PC-9 (cell line): ENCODE data around the gene TUBA4A. TPM values are rescaled to one million over a fixed set of nuclear protein-coding genes. Genes with fewer than 3 reads are reported as not detected.

ENCODE experiments used
- BruUV-seq: library from RNA; stranded (reverse); fragments of 400-500 nt; replicated peaks from 2 replicates; lab custom pipeline; 2021; lab: Mats Ljungman, UMichigan
- CTCF ChIA-PET: fragments of 300-600 bp; sonication (Branson Sonifier 250); formaldehyde crosslinking; loops from one replicate; lab custom pipeline; 2022; ENCODE audit warnings: antibody characterized with exemption; lab: Charles Lee
- POLR2A ChIA-PET: fragments of 300-600 bp; sonication (Branson Sonifier 250); formaldehyde crosslinking; loops from one replicate; lab custom pipeline; 2022; ENCODE audit warnings: antibody characterized with exemption; ENCODE audit not compliant: unreplicated experiment; lab: Charles Lee
- DNase-seq, 2 experiments: peaks; one replicate each; pipeline versions ENCODE4 v3.0.0 to v3.0.0-alpha.2; 2015 to 2022; ENCODE audit warnings: mixed read lengths in 1 of 2
- H2AFZ ChIP-seq: fragments of 200-600 bp; sonication (generic); 2 replicates; pipeline ENCODE4 v1.8.1; 2017; ENCODE audit warnings: antibody characterized with exemption
- H3F3A ChIP-seq: fragments of 200-600 bp; sonication (generic); 2 replicates; pipeline ENCODE4 v1.8.1; 2017; ENCODE audit warnings: antibody characterized with exemption, mild to moderate bottlenecking, low read depth; ENCODE audit not compliant: insufficient read depth
- H3K27ac ChIP-seq: fragments of 200-600 bp; sonication (generic); 2 replicates; pipeline ENCODE4 v1.6.1; 2016; ENCODE audit warnings: mixed run types
- H3K27me3 ChIP-seq: fragments of 200-600 bp; sonication (generic); 2 replicates; pipeline ENCODE4 v1.6.1; 2016; ENCODE audit warnings: low read depth, mixed run types; ENCODE audit not compliant: insufficient read depth
- H3K36me3 ChIP-seq: fragments of 200-600 bp; sonication (generic); 2 replicates; pipeline ENCODE4 v1.6.1; 2016; ENCODE audit warnings: low read depth, mixed run types
- H3K4me1 ChIP-seq: fragments of 200-600 bp; sonication (generic); replicated peaks from 2 replicates; pipeline ENCODE4 v1.6.1; 2016; ENCODE audit warnings: mixed run types; ENCODE audit not compliant: insufficient read depth
- H3K4me2 ChIP-seq: fragments of 200-600 bp; sonication (generic); 2 replicates; pipeline ENCODE4 v1.6.1; 2017; ENCODE audit warnings: mixed run types
- H3K4me3 ChIP-seq: fragments of 200-600 bp; sonication (generic); 2 replicates; pipeline ENCODE4 v1.6.1; 2016; ENCODE audit warnings: mixed run types
- H3K79me2 ChIP-seq: fragments of 200-600 bp; sonication (generic); 2 replicates; pipeline ENCODE4 v1.6.1; 2017; ENCODE audit warnings: low read depth, mixed run types
- H3K9me2 ChIP-seq: fragments of 200-600 bp; sonication (generic); 2 replicates; pipeline ENCODE4 v1.8.1; 2017; ENCODE audit warnings: mild to moderate bottlenecking; ENCODE audit not compliant: insufficient read depth
- H3K9me3 ChIP-seq: fragments of 200-600 bp; sonication (generic); 2 replicates; pipeline ENCODE4 v1.8.1; 2016; ENCODE audit warnings: low read depth; ENCODE audit not compliant: insufficient read depth
- H4K20me1 ChIP-seq: fragments of 200-600 bp; sonication (generic); 2 replicates; pipeline ENCODE4 v1.8.1; 2017; ENCODE audit not compliant: insufficient read depth
- CTCF ChIP-seq: fragments of 200-600 bp; sonication (generic); conservative IDR thresholded peaks from 2 replicates; pipeline ENCODE4 v1.6.1; 2017; ENCODE audit warnings: mixed run types, antibody characterized with exemption, mild to moderate bottlenecking, moderate library complexity
- EZH2 ChIP-seq: fragments of 200-600 bp; sonication (generic); IDR thresholded peaks from 2 replicates; pipeline ENCODE4 v1.8.0; 2017; ENCODE audit warnings: antibody characterized with exemption, low read depth
- intact Hi-C: fragments of 100-400 bp; cut with micrococcal nuclease; formaldehyde crosslinking; loops from one replicate; pipeline ENCODE4 v1.10.0; 2022; ENCODE audit not compliant: unreplicated experiment
- total RNA-seq: library from RNA; stranded (reverse); gene quantifications from 2 replicates; pipeline ENCODE4 v1.2.3, GENCODE V29; 2021

Gene TUBA4A
- total RNA-seq, 1 experiment from 2014 or later = 157 TPM

GRCh38 chr2:219293736-219294231, 40.1 kb upstream of the TUBA4A start:
- no peak overlapping the region for H2AFZ ChIP-seq
- H3K9me3 ChIP-seq = no peaks in the 10 kb centered on the region
- peaks cover under 1% of the 10 kb centered on the region; the same call in 1 of the 2 replicates for H3K27me3 ChIP-seq
- no peak overlapping the region for H3K4me3 ChIP-seq
- no peaks in the 10 kb centered on the region for H3K9me2 ChIP-seq
- H3K79me2 ChIP-seq = no peaks in the 10 kb centered on the region
- DNase-seq = no peak
- no peak overlapping the region for H3K27ac ChIP-seq
- ChIA-PET CTCF (interaction anchor here (0.5 to 2.3 kb wide), 2 partner anchors 15 to 77 kb away, joined by 4 to 13 read pairs; partner anchors contain the start of gene DNAJB2), POLR2A (no interaction called here)
- no peaks in the 10 kb centered on the region for H3K36me3 ChIP-seq
- intact Hi-C loops = loop anchor here (1.0 to 2.0 kb wide), 6 partner anchors 14 to 133 kb away; partner anchors contain the start of genes ABCB6, ANKZF1, ATG9A and CNPPD1
- no peak for TF ChIP-seq EZH2
- BruUV-seq = no TSS peak
- H3F3A ChIP-seq = peaks cover 4% of the 10 kb centered on the region; the same call in 1 of the 2 replicates
- H4K20me1 ChIP-seq = no peaks in the 10 kb centered on the region
- no peak overlapping the region for H3K4me2 ChIP-seq
- H3K4me1 ChIP-seq = peaks cover 12% of the 10 kb centered on the region

- no peak overlapping the region for H2AFZ ChIP-seq
- intact Hi-C loops = no loop called here
- no peaks in the 10 kb centered on the region for H3K9me2 ChIP-seq
- no peak overlapping the region for H3K4me2 ChIP-seq
- H3F3A ChIP-seq = peaks cover 4% of the 10 kb centered on the region; the same call in 1 of the 2 replicates
- ChIA-PET CTCF (interaction anchor here (0.6 kb wide), 1 partner anchor 53 kb away, joined by 3 read pairs; no protein-coding TSS in a partner anchor), POLR2A (no interaction called here)
- peaks cover 12% of the 10 kb centered on the region for H3K4me1 ChIP-seq
- no TSS peak for BruUV-seq
- no peak for DNase-seq
- no peaks in the 10 kb centered on the region for H3K9me3 ChIP-seq
- no peak overlapping the region for H3K27ac ChIP-seq
- no peak overlapping the region for H3K4me3 ChIP-seq
- no peaks in the 10 kb centered on the region for H4K20me1 ChIP-seq
- no peaks in the 10 kb centered on the region for H3K36me3 ChIP-seq
- no peak for TF ChIP-seq CTCF
- TF ChIP-seq EZH2 = no peak
- H3K79me2 ChIP-seq = no peaks in the 10 kb centered on the region
- H3K27me3 ChIP-seq = no peaks in the 10 kb centered on the region
These were observed 38.9 kb upstream of the TUBA4A start for GRCh38 chr2:219292616-219293015.

- no TSS peak for BruUV-seq
- Histone ChIP-seq H3K4me3 (no peak overlapping the region), H2AFZ (no peak overlapping the region), H3K27me3 (no peaks in the 10 kb centered on the region), H3K9me2 (no peaks in the 10 kb centered on the region), H3K4me1 (peaks cover 12% of the 10 kb centered on the region), H3K36me3 (no peaks in the 10 kb centered on the region), H3K4me2 (no peak overlapping the region), H3K9me3 (no peaks in the 10 kb centered on the region), H3K27ac (no peak overlapping the region), H3K79me2 (no peaks in the 10 kb centered on the region), H3F3A (peaks cover 4% of the 10 kb centered on the region; the same call in 1 of the 2 replicates), H4K20me1 (no peaks in the 10 kb centered on the region)
- POLR2A ChIA-PET = no interaction called here
- TF ChIP-seq EZH2 (no peak), CTCF (no peak)
- intact Hi-C loops = no loop called here
- no peak for DNase-seq
- CTCF ChIA-PET = interaction anchor here (0.6 kb wide), 1 partner anchor 52 kb away, joined by 3 read pairs; no protein-coding TSS in a partner anchor
These were observed 38.3 kb upstream of the TUBA4A start for GRCh38 chr2:219291910-219292490.
